Ascending aorta (tissue), 2 donors: ENCODE data around the gene ATF3. TPM values are rescaled to one million over a fixed set of nuclear protein-coding genes. Genes with fewer than 3 reads are reported as not detected.

Source experiments
- DNase-seq, 2 donors: peaks; one replicate each; pipeline ENCODE4 v3.0.0-alpha.2; 2019; ENCODE audit warnings: low spot score in 2 of 2
- H3K27ac ChIP-seq, 2 donors: fragments of 200-600 bp; sonication (generic); one replicate each; pipeline ENCODE4 v1.5.1; 2016 to 2017; ENCODE audit warnings: mild to moderate bottlenecking in 1 of 2
- H3K27me3 ChIP-seq: fragments of 200-600 bp; sonication (generic); one replicate; pipeline ENCODE4 v1.5.1; 2017
- H3K36me3 ChIP-seq, 2 donors: fragments of 200-600 bp; sonication (generic); one replicate each; pipeline ENCODE4 v1.5.1; 2016
- H3K4me1 ChIP-seq, 2 donors: fragments of 200-600 bp; sonication (generic); one replicate each; pipeline ENCODE4 v1.5.1; 2016 to 2017; ENCODE audit warnings: mild to moderate bottlenecking in 1 of 2
- H3K4me3 ChIP-seq, 2 donors: fragments of 200-600 bp; sonication (generic); one replicate each; pipeline ENCODE4 v1.5.1; 2016 to 2017; ENCODE audit warnings: mild to moderate bottlenecking in 1 of 2
- H3K9me3 ChIP-seq, 2 donors: fragments of 200-600 bp; sonication (generic); one replicate each; pipeline ENCODE4 v1.5.1; 2016
- intact Hi-C: fragments of 100-400 bp; cut with DNase I; formaldehyde crosslinking; loops from one replicate; pipeline ENCODE4 v1.15.1; 2023
- total RNA-seq: library from RNA; depleted of rRNA; stranded (reverse); fragments of >200 nt; gene quantifications from one replicate; pipeline ENCODE4 v1.1.0, GENCODE V29; 2016
- TF ChIP-seq, protein P1 (sequence below), 3 experiments: fragments of 200-600 bp in 2 of 3; fragments of 450-650 bp in 1 of 3; sonication (generic) in 2 of 3; IDR thresholded peaks; one replicate each; pipeline ENCODE4 v1.5.1; 2016 to 2019; ENCODE audit warnings: antibody characterized with exemption in 3 of 3, mild to moderate bottlenecking in 1 of 3, moderate library complexity in 1 of 3

ATF3 gene
- total RNA-seq, 1 donor from 2014 or later, result 79.1 TPM

DNA sequence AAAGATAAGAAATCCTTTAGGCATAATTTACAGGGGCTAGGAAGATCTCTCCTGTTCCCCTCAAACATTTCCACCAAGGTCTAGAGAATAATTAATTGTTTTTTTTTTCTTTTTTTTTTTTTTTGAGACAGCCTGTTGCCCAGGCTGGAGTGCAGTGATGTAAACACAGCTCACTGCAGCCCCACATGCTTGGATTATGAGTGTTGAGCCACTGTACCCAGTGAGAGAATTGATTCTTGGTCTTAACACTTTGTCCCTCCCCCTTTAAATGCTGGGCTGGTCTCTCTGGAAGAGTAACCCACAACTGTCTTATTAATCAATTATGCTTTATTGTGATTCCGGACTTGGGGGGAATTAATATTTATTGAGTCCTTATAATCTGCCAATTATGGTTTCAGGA is 33.4 kb downstream of the ATF3 start:
- H3K9me3 ChIP-seq, result no peaks in the 10 kb centered on the region

GRCh38 chr1:212643877-212644276 is 35.3 kb downstream of the ATF3 start:
- Histone ChIP-seq H3K9me3 (no peaks in the 10 kb centered on the region), H3K27ac (no peak overlapping the region), H3K27me3 (no peaks in the 10 kb centered on the region), H3K4me3 (no peak overlapping the region), H3K36me3 (no peaks in the 10 kb centered on the region), H3K4me1 (peaks cover 4% of the 10 kb centered on the region in 2 donors)
- TF ChIP-seq, protein P1, sequence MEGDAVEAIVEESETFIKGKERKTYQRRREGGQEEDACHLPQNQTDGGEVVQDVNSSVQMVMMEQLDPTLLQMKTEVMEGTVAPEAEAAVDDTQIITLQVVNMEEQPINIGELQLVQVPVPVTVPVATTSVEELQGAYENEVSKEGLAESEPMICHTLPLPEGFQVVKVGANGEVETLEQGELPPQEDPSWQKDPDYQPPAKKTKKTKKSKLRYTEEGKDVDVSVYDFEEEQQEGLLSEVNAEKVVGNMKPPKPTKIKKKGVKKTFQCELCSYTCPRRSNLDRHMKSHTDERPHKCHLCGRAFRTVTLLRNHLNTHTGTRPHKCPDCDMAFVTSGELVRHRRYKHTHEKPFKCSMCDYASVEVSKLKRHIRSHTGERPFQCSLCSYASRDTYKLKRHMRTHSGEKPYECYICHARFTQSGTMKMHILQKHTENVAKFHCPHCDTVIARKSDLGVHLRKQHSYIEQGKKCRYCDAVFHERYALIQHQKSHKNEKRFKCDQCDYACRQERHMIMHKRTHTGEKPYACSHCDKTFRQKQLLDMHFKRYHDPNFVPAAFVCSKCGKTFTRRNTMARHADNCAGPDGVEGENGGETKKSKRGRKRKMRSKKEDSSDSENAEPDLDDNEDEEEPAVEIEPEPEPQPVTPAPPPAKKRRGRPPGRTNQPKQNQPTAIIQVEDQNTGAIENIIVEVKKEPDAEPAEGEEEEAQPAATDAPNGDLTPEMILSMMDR (IDR thresholded peaks at IDR 0.05), result no peak
- DNase-seq, result no peak
- intact Hi-C loops, result no loop called here

More for the DNA sequence above, 33.4 kb downstream of the ATF3 start:
- no peaks in the 10 kb centered on the region for H3K36me3 ChIP-seq
- no peak overlapping the region for H3K27ac ChIP-seq
- H3K27me3 ChIP-seq, result no peaks in the 10 kb centered on the region
- H3K4me1 ChIP-seq, result peaks cover 0 to 4% of the 10 kb centered on the region in 2 donors
- TF ChIP-seq, protein P1 (IDR thresholded peaks at IDR 0.05), result no peak
- intact Hi-C loops, result no loop called here
- H3K4me3 ChIP-seq, result no peak overlapping the region
- DNase-seq, result no peak

- intact Hi-C loops, result no loop called here
- Histone ChIP-seq H3K9me3 (no peaks in the 10 kb centered on the region), H3K4me3 (no peak overlapping the region), H3K27ac (no peak overlapping the region), H3K36me3 (no peaks in the 10 kb centered on the region), H3K27me3 (no peaks in the 10 kb centered on the region), H3K4me1 (peaks cover 4 to 9% of the 10 kb centered on the region in 2 donors)
- TF ChIP-seq, protein P1 (IDR thresholded peaks at IDR 0.05), result no peak
- no peak for DNase-seq
Observed at GRCh38 chr1:212644866-212645545, 36.4 kb downstream of the ATF3 start.

DNA sequence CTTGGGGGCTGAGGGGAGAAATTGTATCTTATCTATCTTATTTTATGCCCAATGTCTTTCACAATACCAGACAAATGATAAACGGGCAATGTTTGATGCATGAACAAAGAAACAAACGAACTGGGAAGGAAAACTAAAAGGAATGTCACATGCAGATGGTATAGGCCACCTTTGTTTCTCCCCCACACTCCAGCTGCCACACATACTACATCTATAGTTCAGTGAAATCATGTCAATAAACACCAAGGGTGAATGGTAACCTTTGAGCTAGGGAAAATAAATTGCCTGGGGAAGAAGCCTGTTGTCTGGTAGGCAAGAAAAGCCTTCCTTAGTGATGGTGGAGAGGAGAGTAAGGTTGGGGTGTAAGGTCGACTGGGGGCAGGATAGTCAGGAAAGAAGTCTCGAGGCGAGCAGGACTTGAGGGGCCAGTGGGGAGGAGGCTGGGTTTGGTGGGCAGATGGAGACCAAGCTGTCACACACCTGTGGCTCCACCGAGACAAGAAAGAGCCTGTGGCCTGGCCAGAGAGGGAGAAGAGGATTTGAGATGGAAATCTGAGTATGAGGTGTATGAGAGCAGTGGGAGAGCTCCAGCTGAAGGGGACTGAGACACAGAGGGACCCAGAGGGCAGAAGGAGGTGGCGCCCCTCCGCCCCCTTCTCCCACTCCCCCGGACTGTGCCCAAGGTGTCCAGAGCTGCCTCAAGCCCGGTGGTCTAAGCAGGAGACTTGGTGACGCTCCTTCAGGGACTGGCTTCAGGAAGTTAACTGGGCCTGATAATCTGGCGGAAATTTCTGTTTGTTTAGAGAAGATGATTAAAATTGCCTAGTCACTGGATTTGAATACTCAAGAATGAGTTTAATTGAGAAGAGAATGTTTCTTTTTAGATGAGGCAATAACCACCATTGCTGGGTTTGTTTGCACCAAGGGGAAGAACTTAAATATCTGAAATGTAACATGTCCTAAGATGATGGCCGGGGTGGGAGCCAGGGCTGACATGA is 37.3 kb downstream of the ATF3 start:
- TF ChIP-seq, protein P1 (IDR thresholded peaks at IDR 0.05), result no peak
- peaks cover 4 to 9% of the 10 kb centered on the region in 2 donors for H3K4me1 ChIP-seq
- no peak overlapping the region for H3K4me3 ChIP-seq
- H3K9me3 ChIP-seq, result no peaks in the 10 kb centered on the region
- H3K27ac ChIP-seq, result no peak overlapping the region
- H3K36me3 ChIP-seq, result no peaks in the 10 kb centered on the region
- H3K27me3 ChIP-seq, result no peaks in the 10 kb centered on the region
- DNase-seq, result no peak
- intact Hi-C loops, result no loop called here

DNA sequence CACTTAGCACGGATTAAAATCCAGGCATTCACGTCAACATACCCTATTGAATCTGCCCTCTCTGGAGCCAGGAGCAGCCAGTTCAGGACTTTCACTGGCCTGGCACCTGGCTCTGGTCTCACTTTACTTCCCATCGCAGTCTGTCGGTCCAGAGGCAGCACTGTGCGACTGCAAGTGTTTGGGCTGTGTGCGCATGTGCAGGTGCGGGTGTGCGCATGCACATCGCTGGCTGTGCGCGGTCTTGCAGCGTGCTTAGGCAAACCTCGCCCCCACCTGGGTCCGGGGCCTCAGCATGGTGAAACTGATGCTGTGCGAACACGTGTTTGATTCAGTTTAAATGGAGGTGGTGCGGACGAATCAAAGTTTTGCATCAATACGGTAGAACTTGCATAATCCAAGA is 38.0 kb downstream of the ATF3 start:
- Histone ChIP-seq H3K27me3 (no peaks in the 10 kb centered on the region), H3K36me3 (no peaks in the 10 kb centered on the region), H3K9me3 (no peaks in the 10 kb centered on the region), H3K4me1 (peaks cover 4 to 9% of the 10 kb centered on the region in 2 donors), H3K27ac (no peak overlapping the region), H3K4me3 (no peak overlapping the region)
- TF ChIP-seq, protein P1 (IDR thresholded peaks at IDR 0.05), result no peak
- intact Hi-C loops, result no loop called here
- no peak for DNase-seq
